ENCODE results near the gene EYS. TPM values are rescaled to one million over a fixed set of nuclear protein-coding genes. Genes with fewer than 3 reads are reported as not detected.

The EYS gene
- total and polyA plus RNA-seq, 2 of the 13 experiments (the other 11 are each of a cell fraction or from before 2014, with no cell fraction given): 0.04 to 0.07 TPM

GRCh38 chr6:64357430-64357829, 1349.6 kb downstream of the EYS start (continued):
- TF ChIP-seq XRCC5 (optimal IDR thresholded peaks at IDR 0.05; ENCODE audit: low read length) (no peak), NAIF1 (CRISPR knock-in tag; IDR thresholded peaks at IDR 0.05; ENCODE audit: borderline replicate concordance) (no peak), ZNF274 (CRISPR knock-in tag; IDR thresholded peaks at IDR 0.05) (no peak), PHF21A (CRISPR knock-in tag; IDR thresholded peaks at IDR 0.05) (no peak), IRF9 (CRISPR knock-in tag; IDR thresholded peaks at IDR 0.05; ENCODE audit: borderline replicate concordance) (no peak)

- Histone ChIP-seq H3K9ac (ENCODE audit: insufficient read depth, low read depth, low read length) (no peak overlapping the region), H3K4me2 (ENCODE audit: low read depth, low read length) (no peak overlapping the region), H3K4me1 (ENCODE audit: insufficient read depth, low read length) (no peaks in the 10 kb centered on the region), H3K9me3 (ENCODE audit: low read length) (no peaks in the 10 kb centered on the region), H3K27ac (ENCODE audit: extremely low read length, insufficient read depth, low read length) (no peak overlapping the region), H2AFZ (ENCODE audit: low read length) (no peak overlapping the region), H3K4me3 (replicated peaks in 1 of 3; ENCODE audit: insufficient read depth in 1 of 3, low read depth in 2 of 3, low read length in 3 of 3) (no peak overlapping the region), H4K20me1 (ENCODE audit: insufficient read depth, low read length) (no peaks in the 10 kb centered on the region), H3K79me2 (ENCODE audit: insufficient read depth, low read length) (no peaks in the 10 kb centered on the region), H3K27me3 (ENCODE audit: control insufficient read depth in 1 of 2, insufficient read depth in 2 of 2, low read length in 2 of 2) (peaks cover 0 to 1% of the 10 kb centered on the region in 2 experiments; a peak in 1 of 5 replicates), H3K36me3 (replicated peaks in 1 of 2; ENCODE audit: control insufficient read depth in 1 of 2, insufficient read depth in 2 of 2, low read length in 2 of 2) (no peaks in the 10 kb centered on the region)
- ATAC-seq (no peak), DNase-seq (ENCODE audit: low spot score) (no peak), FAIRE-seq (no peak)
- intact Hi-C loops (cut with micrococcal nuclease; ENCODE audit: unreplicated experiment): no loop called here
- CTCF ChIA-PET (ENCODE audit: low intra/inter-chr PET ratio, low total read pairs): no interaction called here
- no TSS peak for BruUV-seq (replicated peaks)
- 13% methylated on average over 1 of the region's 1 CpG for WGBS (ENCODE audit: low lambda C conversion rate)
- TF ChIP-seq ATRX (CRISPR knock-in tag; IDR thresholded peaks at IDR 0.05; ENCODE audit: borderline replicate concordance) (no peak), ZNF790 (CRISPR knock-in tag; IDR thresholded peaks at IDR 0.05; ENCODE audit: borderline replicate concordance) (no peak), MLXIP (CRISPR knock-in tag; IDR thresholded peaks at IDR 0.05; ENCODE audit: borderline replicate concordance) (no peak), ZNF232 (CRISPR knock-in tag; IDR thresholded peaks at IDR 0.05; ENCODE audit: borderline replicate concordance) (no peak), STAG1 (CRISPR knock-in tag; IDR thresholded peaks at IDR 0.05) (no peak), NR0B2 (CRISPR knock-in tag; IDR thresholded peaks at IDR 0.05) (no peak), SRSF9 (IDR thresholded peaks at IDR 0.05; ENCODE audit: borderline replicate concordance, insufficient read depth, low read depth, low read length, poor library complexity, severe bottlenecking) (no peak), ZGPAT (CRISPR knock-in tag; IDR thresholded peaks at IDR 0.05) (no peak), MNT (IDR thresholded peaks at IDR 0.05) (no peak), CREB1 (IDR thresholded peaks at IDR 0.05) (no peak), CREB1 (CRISPR knock-in tag; IDR thresholded peaks at IDR 0.05) (no peak)
- POLR2A ChIA-PET: no interaction called here
- in situ Hi-C loops (cut with HindIII; ENCODE audit: extremely low pct_ligation_motif_present, low pct_unique_long_range_greater_than_20kb): no loop called here
These were observed 1359.6 kb downstream of the EYS start for GRCh38 chr6:64347411-64347810.

Data from HepG2 (cell line).